Measurements from ENCODE around the gene ZNF419.

Gene ZNF419

GRCh38 chr19:57487477-57488298, at the start of gene ZNF419:
ZNF419 (plus strand) TSS chr19:57487750; CDS start chr19:57487951, 201 bp downstream.
- peak; percentile 45 for DNase-seq (ENCODE audit: low read depth)
- H3K4me3 ChIP-seq (ENCODE audit: control insufficient read depth, low read depth, low read length): peak within 1 kb of the TSS; percentile 64

GRCh38 chr19:57437931-57438330, 49.6 kb upstream of the ZNF419 start:
- TF ChIP-seq CTCF (IDR thresholded peaks at IDR 0.05; ENCODE audit: control insufficient read depth, insufficient read depth, low read depth, low read length, missing control alignments): no peak

GRCh38 chr19:57438925-57439324, 48.6 kb upstream of the ZNF419 start:
- no peak for DNase-seq (ENCODE audit: low read depth)
- H3K4me3 ChIP-seq (ENCODE audit: control insufficient read depth, low read depth, low read length): no peak overlapping the region
- no peak for TF ChIP-seq CTCF (IDR thresholded peaks at IDR 0.05; ENCODE audit: control insufficient read depth, insufficient read depth, low read depth, low read length, missing control alignments)

More at GRCh38 chr19:57437931-57438330, 49.6 kb upstream of the ZNF419 start:
- H3K4me3 ChIP-seq (ENCODE audit: control insufficient read depth, low read depth, low read length): no peak overlapping the region
- no peak for DNase-seq (ENCODE audit: low read depth)

GRCh38 chr19:57441979-57442752, 45.4 kb upstream of the ZNF419 start:
- no peak for TF ChIP-seq CTCF (IDR thresholded peaks at IDR 0.05; ENCODE audit: control insufficient read depth, insufficient read depth, low read depth, low read length, missing control alignments)

GRCh38 chr19:57443121-57443696, 44.3 kb upstream of the ZNF419 start:
- no peak for DNase-seq (ENCODE audit: low read depth)
- TF ChIP-seq CTCF (IDR thresholded peaks at IDR 0.05; ENCODE audit: control insufficient read depth, insufficient read depth, low read depth, low read length, missing control alignments): no peak
- H3K4me3 ChIP-seq (ENCODE audit: control insufficient read depth, low read depth, low read length): no peak overlapping the region

More at GRCh38 chr19:57441979-57442752, 45.4 kb upstream of the ZNF419 start:
- no peak for DNase-seq (ENCODE audit: low read depth)
- no peak overlapping the region for H3K4me3 ChIP-seq (ENCODE audit: control insufficient read depth, low read depth, low read length)

- no peak for TF ChIP-seq CTCF (IDR thresholded peaks at IDR 0.05; ENCODE audit: control insufficient read depth, insufficient read depth, low read depth, low read length, missing control alignments)
- DNase-seq (ENCODE audit: low read depth): no peak
Measured at GRCh38 chr19:57452307-57452706, 35.2 kb upstream of the ZNF419 start.

More at GRCh38 chr19:57452307-57452706, 35.2 kb upstream of the ZNF419 start:
- no peak overlapping the region for H3K4me3 ChIP-seq (ENCODE audit: control insufficient read depth, low read depth, low read length)

All from AG09309 (cell line).